Stimulated activated CD8-positive, alpha-beta memory T cell treated with anti-CD3 and anti-CD28 coated beads, Interleukin-2, amount 100 ng/mL, for 1 hour (primary cell): ENCODE results near the gene DYSF.
"Not testable (repeated sequence)": the region's sequence is repeated elsewhere in the genome, so short reads cannot be mapped to it uniquely, and the experiment has no call there.

ENCODE experiments used
- DNase-seq, 2 donors: peaks; one replicate each; pipeline ENCODE4 v3.0.0-alpha.2; 2020; ENCODE audit warnings: low read depth in 2 of 2

DYSF gene

DNA sequence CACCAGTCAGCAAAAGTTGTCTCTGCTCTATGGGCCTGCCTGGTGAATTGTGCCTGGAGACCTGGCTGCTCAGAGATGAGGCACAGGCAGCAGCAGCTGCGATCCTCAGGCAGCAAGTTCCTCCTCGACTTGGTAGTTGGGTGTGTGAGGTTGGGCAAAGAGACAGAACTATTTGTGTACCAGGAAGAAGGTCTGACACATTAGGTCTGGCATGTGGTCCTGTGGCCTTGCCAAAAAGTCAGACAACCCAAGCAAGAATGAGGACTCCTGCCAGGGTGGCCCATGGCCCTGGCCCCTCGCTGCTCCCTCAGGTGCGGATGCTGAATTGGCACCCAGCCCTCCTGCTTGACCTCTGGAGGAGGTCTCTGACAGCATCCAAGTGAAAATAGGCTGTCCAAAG, 192.7 kb downstream of the DYSF start:
- no peak for DNase-seq

DNA sequence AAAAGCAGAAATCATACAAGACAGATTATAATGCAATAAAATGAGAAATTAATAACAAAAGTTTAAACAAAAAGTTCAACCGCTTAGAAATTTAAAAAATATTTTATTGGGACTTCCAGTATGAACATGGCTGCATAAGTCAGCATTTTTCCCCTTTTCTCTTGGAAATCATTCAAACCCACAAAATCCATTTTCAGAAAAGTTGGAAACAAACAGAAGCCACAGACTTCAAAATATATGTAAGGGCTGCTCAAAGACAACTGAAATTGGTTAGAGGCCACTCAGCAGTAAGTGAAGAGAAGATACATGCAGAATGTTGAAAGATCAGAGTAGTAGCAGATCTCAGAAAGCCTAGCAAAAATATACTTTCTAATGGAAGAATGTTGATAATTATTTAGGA, 194.0 kb downstream of the DYSF start:
- DNase-seq: no peak

DNA sequence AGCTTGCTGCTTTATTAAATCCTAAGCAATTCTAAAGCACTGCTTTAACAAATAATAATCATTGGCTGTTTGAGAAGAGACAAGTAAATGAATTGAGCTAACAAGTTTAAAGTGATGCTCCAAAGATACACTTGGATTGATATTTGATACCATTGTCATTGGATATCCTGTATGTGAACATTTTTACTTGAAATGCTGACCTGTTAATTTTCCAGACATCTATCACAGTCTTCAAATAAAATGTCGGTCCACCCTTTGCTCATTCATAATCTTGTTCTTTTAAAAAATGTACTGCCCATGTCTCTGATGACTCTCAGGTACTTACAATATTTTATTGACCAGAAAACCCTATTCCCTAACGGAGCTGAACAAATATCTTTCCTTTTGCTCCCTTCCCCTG, 202.1 kb downstream of the DYSF start:
- DNase-seq: no peak

DNA sequence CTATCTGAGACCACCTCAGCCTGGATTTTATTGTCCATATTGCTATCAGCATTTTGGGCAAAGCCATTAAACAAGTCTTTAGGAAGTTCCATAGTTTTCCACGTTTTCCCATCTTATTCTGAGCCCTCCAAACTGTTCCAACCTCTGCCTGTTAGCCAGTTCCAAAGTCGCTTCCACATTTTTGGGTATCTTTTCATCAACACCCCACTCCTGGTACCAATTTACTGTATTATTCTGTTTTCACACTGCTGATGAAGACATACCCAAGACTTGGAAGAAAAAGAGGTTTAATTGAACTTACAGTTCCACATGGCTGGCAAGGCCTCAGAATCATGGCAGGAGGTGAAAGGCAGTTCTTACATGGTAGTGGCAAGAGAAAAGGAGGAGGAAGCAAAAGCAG, 204.9 kb downstream of the DYSF start:
- DNase-seq: not testable (repeated sequence)

DNA sequence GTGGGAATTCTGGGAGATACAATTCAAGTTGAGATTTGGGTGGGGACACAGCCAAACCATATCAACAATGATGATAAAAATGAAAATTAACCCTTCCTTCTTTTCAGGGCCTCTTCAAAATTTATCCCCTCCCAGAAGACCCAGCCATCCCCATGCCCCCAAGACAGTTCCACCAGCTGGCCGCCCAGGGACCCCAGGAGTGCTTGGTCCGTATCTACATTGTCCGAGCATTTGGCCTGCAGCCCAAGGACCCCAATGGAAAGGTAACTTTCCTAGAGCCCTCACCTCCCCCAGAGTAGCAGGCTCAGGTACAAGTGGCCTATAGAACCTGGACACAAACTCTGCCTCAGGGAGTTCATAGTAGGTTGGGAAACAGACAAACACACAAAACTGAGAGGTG, 205.4 kb downstream of the DYSF start:
- no peak for DNase-seq

DNA sequence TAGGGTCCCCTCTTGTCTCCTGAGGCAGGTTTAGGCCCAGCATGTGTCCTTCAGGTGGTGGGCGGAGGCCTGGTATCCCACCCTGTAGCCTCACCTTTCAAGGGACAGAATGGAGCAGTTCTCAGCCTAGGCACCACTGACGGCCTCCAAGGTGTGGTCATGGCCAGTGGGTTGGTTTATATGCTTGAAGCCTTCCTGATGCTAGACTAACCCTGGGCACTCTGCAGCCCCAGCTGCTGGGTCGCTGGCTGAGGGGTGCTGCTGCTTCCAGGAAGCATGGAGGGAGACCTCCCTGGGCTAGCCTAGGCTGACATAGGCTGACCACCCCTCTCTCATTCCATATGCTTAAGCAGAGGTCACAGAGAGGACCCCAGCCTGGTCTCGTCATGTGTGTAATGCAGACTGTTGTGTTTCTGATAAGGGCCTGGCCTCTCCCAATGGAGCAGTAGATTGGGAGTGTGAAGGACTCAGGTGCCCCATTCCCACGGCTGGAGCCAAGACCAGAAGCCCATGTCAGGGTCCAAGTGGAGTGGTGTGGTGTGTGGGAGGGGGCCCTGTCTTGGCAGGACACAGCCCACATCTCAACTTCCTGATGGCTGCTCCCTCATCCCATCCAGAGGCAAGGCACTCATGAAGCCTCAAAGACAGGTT, 206.6 kb downstream of the DYSF start:
- no peak for DNase-seq

DNA sequence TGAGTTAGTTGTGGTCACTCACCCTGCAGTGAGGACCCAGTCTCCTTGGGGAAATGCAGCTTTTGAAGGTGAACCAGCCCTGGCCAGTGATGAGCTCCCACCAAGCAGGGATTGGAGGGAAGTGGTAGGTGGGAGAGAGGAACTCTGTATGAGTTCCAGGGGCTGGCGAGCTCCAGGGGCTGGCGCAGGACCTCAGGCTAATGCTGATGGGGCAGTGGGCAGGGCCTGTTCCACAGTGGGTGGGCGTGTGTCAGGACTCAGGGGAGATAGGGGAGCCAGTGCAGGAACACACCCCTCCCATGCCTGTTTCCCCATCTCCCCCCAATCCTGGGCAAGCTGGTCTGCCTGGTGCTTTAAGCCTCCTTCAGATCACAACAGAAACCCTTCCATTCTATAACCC, 208.4 kb downstream of the DYSF start:
- no peak for DNase-seq

DNA sequence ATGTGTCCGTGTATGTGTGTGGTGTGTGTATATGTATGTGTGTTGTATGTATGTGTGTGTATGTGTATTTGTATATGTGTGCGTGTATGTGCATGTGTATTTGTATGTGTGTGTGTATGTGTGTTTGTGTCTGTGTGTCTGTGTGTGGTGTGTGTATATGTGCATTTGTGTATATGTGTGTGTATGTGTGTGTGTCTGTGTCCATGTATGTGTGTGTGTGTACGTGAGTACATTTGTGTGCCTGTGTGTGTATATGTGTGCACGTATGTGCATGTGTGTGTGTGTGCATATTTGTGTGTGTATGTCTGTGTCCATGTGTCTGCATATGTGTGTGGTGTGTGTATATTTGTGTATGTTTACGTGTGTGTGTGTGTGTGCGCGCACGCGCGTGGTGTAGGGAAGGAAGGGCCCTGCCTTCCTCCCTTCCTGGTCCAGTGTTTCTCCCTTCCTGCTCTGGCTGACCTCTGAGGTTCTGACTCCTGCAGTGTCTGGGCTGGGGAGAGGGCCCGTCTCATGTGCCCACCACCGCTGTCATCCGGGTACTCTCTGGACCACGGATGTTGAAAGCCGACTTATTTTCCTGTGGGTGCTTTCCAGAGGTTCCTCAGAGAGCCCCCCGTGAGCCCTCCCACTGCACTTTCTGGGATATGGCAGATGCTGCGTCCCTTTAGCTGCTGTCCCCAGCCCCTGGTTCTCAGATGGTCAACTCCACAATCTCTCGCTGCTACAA, 209.5 kb downstream of the DYSF start:
- DNase-seq: no peak

DNA sequence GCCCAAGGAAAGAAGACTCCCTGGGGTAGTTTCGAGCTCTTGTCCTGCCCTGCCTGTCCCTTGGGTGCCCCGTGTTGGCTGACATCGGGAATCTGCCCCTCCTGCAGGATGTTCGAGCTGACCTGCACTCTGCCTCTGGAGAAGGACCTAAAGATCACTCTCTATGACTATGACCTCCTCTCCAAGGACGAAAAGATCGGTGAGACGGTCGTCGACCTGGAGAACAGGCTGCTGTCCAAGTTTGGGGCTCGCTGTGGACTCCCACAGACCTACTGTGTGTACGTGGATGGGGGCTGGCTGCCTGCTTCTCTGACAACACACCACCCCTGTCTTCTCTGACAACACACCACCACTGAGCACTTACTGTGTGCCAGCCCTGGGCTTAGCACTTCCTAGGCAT, 210.8 kb downstream of the DYSF start:
- DNase-seq: no peak

DNA sequence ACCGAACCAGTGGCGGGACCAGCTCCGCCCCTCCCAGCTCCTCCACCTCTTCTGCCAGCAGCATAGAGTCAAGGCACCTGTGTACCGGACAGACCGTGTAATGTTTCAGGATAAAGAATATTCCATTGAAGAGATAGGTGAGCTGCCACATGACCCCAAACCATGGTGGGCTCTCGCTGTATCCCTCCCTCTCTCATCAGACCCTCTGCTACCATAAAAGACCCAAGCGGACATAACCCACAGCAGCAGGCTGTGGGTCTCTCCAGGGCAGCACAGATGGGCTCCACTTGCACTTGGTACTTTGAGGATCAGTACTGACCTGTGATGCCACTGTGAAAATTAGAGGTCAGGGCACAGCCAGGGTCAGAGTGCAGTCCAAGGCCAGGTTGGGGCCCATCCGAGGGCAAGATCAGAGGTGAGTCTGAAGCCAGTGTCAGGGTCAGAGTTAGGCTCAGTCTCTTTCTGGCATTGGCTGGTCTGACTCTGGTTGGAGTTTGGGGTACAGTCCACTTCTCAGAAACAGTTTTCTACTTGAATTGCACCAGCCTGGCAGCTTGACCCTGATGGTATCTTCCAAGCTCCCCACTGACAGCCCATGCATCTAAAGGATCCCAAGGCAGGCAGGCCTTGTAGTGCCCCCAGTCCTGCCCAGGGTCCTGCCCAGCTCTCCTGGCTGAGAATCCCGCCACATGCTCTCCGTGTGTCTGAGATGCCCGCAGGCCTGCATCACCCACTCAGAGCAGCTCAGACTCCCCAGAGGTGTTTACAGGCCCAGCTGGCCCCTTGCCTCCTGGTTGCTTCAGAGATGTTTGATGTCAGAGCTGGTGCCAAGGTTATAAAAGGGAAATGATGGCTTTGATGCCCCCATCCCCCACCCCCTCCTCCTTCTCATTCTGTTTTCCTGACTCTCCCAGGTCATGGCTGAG, 212.1 kb downstream of the DYSF start:
- no peak for DNase-seq

DNA sequence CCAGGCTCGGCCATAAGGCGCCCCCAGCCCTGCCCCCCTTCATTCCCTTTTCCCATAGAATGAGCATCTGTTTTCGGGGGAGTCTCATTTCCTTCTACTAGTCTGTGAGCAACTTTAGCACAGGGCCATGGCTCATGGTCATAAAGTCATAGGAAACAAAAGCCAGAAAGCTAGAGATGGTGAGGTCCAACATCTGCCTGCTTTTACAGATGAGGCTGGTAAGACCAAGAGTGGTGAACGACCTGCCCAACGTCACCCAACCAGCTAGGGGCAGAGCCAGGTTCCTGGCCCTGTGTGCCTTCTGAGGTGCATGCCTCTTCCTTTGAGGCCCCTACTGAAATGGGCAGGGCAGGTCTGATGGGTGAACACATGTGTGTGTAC, 212.7 kb downstream of the DYSF start:
- DNase-seq: no peak

DNA sequence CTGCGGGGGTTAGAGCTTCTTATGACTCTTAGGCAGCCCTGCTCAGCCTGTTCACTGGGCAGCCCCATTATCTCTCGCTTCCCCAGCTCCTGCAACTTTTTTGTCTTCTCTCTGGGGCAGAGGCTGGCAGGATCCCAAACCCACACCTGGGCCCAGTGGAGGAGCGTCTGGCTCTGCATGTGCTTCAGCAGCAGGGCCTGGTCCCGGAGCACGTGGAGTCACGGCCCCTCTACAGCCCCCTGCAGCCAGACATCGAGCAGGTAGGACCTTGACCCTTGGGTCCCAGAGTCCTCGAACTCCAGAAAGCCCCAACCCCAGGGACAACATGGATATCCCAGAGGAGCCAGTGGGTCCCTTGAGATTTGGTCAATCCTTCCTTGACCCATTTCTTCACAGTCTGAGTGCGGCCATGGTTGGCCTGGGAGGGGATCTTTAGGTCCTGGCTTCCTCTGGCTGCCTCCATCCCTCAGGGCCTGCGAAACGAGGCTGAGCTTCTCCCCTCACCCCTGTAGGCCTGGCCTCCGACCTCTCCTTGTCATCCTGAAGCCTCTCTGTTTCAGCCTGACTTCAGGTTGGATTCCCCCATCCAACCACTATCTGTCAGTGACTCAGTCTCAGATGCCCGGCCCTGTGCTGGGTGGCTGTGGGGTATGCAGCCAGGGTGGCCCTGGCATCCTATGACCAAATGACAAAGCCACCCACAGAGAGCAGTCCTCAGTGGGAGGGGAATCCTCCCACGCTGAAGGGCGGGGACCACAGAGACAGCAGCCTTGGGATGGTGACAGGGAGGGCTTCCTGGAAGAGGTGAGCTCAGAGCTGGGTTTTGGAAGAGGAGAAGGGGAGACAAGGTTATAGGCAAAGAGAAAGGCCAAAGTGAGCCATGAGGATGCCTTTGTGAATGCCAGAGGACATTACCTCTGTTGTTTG, 214.2 kb downstream of the DYSF start:
- DNase-seq: no peak

DNA sequence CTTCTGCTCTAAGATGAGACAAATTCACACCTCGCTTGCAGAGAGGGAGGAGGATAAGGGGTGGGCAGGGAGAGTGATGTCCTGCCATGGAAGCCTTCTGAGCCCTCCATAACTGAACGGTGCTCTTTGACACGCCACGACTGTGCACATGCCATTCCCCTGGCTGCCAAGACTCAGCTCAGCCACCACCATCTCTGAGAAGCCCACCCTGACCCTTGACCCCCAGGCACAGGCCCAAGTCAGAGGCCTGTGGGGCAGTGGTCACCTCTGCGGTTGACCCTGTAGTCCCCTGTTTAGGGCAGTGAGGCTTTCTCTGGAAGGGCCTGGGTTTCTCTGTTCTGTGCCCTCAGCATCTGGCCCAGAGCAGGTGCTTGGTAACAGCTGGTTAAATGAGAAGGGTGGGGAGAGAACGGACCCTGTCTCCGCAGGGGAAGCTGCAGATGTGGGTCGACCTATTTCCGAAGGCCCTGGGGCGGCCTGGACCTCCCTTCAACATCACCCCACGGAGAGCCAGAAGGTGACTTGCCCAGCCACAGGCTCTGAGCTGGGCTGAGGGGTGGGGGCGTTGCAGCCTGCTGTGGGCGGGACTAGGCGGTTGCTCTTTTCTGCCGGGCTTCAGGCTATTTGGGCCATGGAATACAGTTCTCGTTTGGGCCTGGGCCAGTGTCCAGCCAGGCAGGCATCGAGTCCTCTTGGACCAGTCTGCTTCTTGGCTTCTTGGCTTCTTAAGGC, 215.1 kb downstream of the DYSF start:
- no peak for DNase-seq

DNA sequence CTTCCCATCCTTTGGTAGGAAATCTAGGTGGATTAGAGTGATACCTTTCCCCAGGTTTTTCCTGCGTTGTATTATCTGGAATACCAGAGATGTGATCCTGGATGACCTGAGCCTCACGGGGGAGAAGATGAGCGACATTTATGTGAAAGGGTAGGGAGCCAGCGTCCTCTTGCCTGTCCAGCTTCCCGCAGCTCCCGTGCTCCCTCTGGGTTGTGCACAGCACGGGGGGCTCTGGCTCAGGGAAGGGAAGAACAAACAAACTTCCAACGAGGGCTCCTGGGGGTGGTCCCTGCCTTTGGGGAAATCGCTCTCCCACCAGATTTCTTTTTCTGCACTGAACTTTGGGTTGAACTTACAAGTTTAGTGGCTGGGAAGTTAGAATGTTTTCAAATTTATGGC, 215.7 kb downstream of the DYSF start:
- no peak for DNase-seq

DNA sequence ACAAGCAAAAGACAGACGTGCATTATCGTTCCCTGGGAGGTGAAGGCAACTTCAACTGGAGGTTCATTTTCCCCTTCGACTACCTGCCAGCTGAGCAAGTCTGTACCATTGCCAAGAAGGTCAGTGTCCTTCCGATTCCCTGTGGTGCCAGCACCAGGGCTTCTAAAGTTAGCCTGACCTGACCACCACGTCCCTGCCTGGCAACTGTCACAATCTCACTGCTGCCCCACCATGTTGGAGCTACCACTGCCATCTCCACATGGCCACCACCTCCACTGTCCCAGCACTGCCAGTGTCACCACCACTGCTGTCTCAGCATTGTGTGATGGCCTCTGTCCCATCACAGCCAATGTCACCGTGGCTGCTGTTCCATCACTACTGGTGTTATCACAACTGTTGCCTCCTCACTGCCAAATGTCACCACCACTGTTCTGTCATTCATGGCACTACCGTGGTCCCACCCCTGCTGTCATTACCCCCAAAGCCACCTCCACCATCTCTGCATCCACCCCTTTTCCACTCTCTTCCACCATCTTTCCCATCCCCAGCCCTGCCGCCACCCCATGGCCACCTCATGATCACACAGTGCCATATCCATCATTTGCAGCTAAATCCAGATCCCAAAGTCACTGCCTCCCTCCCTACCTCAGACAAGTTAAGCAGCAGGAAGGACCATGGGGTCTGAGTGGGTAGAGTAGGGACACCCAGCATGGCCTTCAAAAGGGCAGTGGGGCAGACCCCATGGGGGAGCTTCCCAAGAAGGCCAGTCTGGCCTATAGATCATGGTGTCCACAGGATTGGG, 216.5 kb downstream of the DYSF start:
- DNase-seq: no peak

DNA sequence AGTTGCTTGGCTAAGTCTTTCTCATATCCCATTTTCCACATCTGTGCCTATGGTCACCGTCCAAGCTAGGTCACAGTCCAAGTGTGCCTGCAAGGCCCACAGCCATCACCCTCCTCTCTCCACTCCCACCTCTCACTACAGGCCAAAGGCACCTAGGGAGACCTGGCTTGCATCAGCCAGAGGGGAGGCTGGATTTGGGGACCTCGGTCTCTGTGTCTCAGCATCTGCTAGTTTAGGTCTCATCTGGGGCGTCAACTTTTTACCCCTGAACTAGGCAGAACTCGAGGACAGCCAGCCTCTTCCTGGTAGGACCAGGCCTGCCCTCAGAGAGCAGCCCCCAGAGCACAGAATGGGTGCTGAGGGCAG, 217.1 kb downstream of the DYSF start:
- no peak for DNase-seq

DNA sequence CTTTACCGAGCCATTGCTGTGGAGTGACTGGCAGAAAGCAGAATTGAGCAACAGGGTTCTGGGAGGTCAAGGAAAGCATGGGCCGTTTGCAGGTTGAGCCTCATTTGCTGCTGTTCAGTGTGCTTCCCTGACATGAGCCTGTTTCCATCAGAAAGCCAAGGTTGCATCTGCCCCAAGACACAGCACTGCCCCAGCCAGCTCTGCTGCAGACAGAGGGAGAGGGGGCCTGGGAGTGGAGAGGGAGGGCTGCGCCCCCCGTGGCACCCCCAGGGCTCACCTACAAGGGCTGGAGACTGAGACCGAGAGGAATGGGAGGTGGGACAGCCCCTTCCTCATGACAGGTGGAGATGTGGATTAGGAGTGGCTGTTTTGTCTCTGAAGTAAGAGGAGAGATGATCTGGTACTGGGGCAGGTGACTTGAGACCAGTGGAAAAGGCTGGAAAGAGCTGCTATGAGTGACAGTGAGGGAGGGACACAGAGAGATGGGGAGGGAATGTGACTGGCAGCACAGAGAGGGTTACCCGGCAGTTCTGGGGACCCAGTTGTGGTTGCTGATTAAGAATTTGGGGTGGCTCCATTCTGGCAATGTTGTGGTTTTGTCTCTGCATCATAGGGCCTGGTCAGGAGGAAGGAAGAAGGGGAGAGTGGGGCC, 218.0 kb downstream of the DYSF start:
- DNase-seq: no peak

DNA sequence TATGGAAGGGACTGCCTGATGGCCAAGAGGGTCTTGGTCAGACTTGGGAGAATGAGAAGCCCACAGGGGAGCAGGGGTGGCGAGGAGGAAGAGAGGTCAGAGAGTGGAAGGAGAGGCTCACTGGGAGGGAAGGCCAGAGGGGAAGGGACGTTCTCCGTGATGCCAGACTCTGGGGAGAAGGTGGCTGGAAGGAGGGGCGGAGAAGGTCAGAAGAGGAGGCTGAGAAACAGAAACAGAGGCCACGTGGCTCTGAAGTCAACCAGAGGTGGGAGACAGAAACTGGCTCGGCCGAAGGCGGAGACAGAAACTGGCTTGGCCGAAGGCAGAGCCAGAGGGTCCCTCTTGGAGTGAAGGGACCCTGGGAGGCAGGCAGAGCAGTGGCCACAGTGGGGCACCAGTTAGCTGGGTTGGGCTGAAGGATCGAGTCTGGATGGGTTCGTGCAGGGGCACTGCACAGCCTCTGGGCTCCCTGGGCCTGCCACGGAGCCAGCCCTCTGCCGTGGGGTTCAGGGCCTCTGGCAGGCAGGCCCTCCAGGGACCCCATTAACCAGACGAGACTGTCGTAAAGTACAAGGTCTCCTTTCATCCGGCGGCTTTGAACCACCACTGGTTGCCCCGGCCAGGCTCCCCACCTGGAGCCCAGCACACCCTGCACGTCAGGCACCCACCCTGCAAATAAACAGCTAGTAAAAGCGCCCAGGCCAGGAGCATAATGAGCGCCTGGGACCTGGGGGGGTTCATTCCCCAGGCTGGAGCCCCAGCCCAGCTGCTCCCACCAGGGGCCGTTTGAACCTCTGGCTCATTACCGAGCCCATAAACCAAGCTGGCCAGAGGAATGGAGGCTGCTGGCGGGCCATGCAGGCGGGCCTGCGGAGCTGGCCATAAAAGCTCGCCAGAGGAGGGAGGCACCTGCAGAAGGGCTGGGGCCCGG, 218.8 kb downstream of the DYSF start:
- no peak for DNase-seq
